Adrenal gland (tissue), 12 donors: Measurements from ENCODE around the gene CA14. TPM values are rescaled to one million over a fixed set of nuclear protein-coding genes. Genes with fewer than 3 reads are reported as not detected.

Source experiments
- DNase-seq, 7 donors: peaks; one replicate each; pipeline ENCODE4 v3.0.0-alpha.2; 2019 to 2020
- H3K27ac ChIP-seq, 5 donors: fragments of 200-600 bp; sonication (generic) in 4 of 5; 1 replicate in 3 of 5; 2 replicates in 2 of 5; pipeline versions ENCODE4 v1.5.1 to v1.8.0; 2016 to 2020; ENCODE audit warnings: mild to moderate bottlenecking in 1 of 5
- H3K27me3 ChIP-seq: fragments of 200-600 bp; 2 replicates; pipeline ENCODE4 v1.8.0; 2021
- H3K36me3 ChIP-seq, 2 donors: fragments of 200-600 bp; replicated peaks in 1 of 2; 1 replicate in 1 of 2; 2 replicates in 1 of 2; pipeline versions ENCODE4 v1.5.1 to v1.8.0; 2018 to 2022
- H3K4me1 ChIP-seq, 2 donors: fragments of 200-600 bp; replicated peaks in 1 of 2; 1 replicate in 1 of 2; 2 replicates in 1 of 2; pipeline versions ENCODE4 v1.5.1 to v1.8.0; 2018 to 2021
- H3K4me3 ChIP-seq, 4 donors: fragments of 200-600 bp; sonication (generic) in 3 of 4; one replicate each; pipeline ENCODE4 v1.5.1; 2016 to 2018
- H3K9me3 ChIP-seq, 3 donors: fragments of 200-600 bp; sonication (generic) in 1 of 3; replicated peaks in 1 of 3; 1 replicate in 2 of 3; 2 replicates in 1 of 3; pipeline versions ENCODE4 v1.5.1 to v1.8.0; 2016 to 2021
- POLR2A ChIP-seq, 2 donors: fragments of 450-650 bp; IDR thresholded peaks; one replicate each; pipeline ENCODE4 v1.6.1; 2017; ENCODE audit warnings: antibody characterized with exemption in 2 of 2, mild to moderate bottlenecking in 2 of 2, moderate library complexity in 1 of 2
- WGBS, 4 donors: extraction: QIAGEN DNeasy Blood & Tissue Kit in 2 of 4; methylation state at CpG; one replicate each; pipeline versions ENCODE4 v1.1.5 to v1.1.7; 2013 to 2017; 5-methylcytosine and 5-hydroxymethylcytosine counted together
- intact Hi-C, 2 donors: fragments of 100-400 bp; cut with DNase I; formaldehyde crosslinking; loops; one replicate each; pipeline versions ENCODE4 v1.14.1 to v1.15.0; 2022 to 2023
- polyA plus RNA-seq, 3 donors: library from polyadenylated mRNA; stranded (reverse); fragments of 200-250 nt in 2 of 3; fragments of 350-450 nt in 1 of 3; fragmentation: Illumina TruSeq in 1 of 3; extraction: RNeasy Lipid Tissue Mini Kit (QIAGEN cat#74804) in 1 of 3; gene quantifications; one replicate each; pipeline ENCODE4 v1.2.3, GENCODE V29; 2013 to 2014
- total RNA-seq, 9 donors: library from RNA; depleted of rRNA in 4 of 9; stranded (reverse); fragments of >200 nt in 4 of 9; fragments of 120-200 nt in 1 of 9; fragmentation: NEBNext Ultra II Directional in 1 of 9; extraction: Animal tissue kit (Norgen Biotek cat#: 25700) in 1 of 9; gene quantifications; one replicate each; pipeline versions ENCODE4 v1.1.0 to v1.2.4, GENCODE V29; 2013 to 2023
- TF ChIP-seq, protein P1 (sequence below), 6 experiments: fragments of 450-650 bp in 4 of 6; fragments of 200-600 bp in 2 of 6; sonication (generic) in 1 of 6; IDR thresholded peaks; 1 replicate in 5 of 6; 2 replicates in 1 of 6; pipeline versions ENCODE4 v1.5.1 to v1.8.0; 2016 to 2021; ENCODE audit warnings: antibody characterized with exemption in 6 of 6, mild to moderate bottlenecking in 2 of 6, moderate library complexity in 1 of 6
- donor health status: healthy with polysubstance abuse.
- donor health status: Bipolar disorder and iron deficiency.
- donor health status: DM: yes; HTN: yes; CAD: no.
- donor health status: DM: no; HTN: no; CAD: no.
- donor health status: DM: no; HTN: no; CAD: no.
- donor health status: DM: yes; HTN: yes; CAD: no.

Gene CA14
- total and polyA plus RNA-seq, 12 donors = 0.32 to 1.1 (median 0.63) TPM; not detected in 6

DNA sequence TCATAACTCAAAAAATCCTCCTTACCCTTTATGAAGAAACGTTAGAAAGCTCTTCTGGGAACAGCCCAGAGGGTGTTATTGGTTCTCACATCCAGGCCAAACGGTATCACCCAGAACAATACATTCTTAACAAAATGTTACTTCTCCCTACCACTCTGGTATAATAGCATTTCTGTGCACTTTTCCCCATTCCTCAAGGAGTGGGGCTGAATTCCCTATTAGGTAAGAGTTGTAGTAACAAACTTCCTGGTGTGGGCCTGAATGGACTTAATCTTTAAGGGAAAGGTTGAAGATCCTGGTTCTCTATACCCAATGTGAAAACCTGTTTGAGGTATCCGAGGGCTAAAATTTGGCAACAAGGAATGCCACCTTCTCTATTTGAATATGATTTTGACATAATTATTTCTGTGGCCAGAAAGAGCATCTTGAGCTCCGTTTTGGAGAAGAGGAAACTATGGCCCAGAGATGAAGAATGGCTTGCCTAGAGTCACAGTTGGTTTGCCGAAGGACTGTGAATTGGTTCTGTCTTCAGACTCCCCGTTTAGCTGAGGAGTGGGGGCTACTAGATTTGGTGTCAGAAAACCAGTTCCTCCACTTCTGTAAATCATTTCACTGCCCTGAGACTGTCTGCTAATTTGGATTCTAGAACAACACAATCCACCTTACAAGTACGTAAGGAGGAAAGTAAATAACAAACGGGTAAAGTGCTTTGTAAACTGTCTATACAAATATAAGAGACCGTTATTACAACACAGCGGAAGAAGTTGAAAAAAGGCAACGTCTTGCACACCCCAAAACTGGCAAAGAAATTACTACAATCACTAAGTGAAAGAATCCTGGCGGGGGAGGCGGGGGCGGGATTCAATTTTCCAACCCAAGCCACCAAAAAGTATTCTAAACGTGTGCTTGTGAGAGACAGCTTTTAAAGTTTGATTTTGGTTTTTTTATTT, 23.9 kb upstream of the CA14 start:
- Histone ChIP-seq H3K4me3 (peak overlapping the region in 2 of 4 donors; percentile 70 to 72), H3K4me1 (peaks cover 4 to 17% of the 10 kb centered on the region in 2 donors), H3K9me3 (no peaks in the 10 kb centered on the region), H3K27ac (peak overlapping the region; percentile 77 to 99 (median 98)), H3K27me3 (no peaks in the 10 kb centered on the region), H3K36me3 (peaks cover 0 to 14% of the 10 kb centered on the region in 2 donors)
- peak in 2 of 7 donors; percentile 19 to 61 for DNase-seq
- intact Hi-C loops = no loop called here
- TF ChIP-seq, protein P1, sequence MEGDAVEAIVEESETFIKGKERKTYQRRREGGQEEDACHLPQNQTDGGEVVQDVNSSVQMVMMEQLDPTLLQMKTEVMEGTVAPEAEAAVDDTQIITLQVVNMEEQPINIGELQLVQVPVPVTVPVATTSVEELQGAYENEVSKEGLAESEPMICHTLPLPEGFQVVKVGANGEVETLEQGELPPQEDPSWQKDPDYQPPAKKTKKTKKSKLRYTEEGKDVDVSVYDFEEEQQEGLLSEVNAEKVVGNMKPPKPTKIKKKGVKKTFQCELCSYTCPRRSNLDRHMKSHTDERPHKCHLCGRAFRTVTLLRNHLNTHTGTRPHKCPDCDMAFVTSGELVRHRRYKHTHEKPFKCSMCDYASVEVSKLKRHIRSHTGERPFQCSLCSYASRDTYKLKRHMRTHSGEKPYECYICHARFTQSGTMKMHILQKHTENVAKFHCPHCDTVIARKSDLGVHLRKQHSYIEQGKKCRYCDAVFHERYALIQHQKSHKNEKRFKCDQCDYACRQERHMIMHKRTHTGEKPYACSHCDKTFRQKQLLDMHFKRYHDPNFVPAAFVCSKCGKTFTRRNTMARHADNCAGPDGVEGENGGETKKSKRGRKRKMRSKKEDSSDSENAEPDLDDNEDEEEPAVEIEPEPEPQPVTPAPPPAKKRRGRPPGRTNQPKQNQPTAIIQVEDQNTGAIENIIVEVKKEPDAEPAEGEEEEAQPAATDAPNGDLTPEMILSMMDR (IDR thresholded peaks at IDR 0.05) = no peak
- TF ChIP-seq POLR2A (IDR thresholded peaks at IDR 0.05) = no peak
- WGBS, 4 donors = 12 to 13% (median 12%) methylated on average over 15 of the region's 15 CpGs

DNA sequence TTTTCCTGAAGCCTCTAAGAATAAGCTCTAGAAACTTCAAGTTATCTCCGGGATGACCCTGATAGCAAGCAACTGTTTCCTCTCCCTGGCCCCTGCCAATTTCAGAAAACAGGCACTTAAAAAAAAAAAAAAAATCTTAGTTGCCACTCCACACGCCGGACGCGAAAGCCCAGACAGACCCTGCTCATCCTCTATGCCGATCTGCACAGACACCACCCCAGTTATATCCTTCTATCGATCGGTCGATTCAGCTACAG, 23.3 kb upstream of the CA14 start:
- 0 to 1% (median 0%) methylated on average over 9 of the region's 9 CpGs for WGBS, 4 donors
- intact Hi-C loops = no loop called here

DNA sequence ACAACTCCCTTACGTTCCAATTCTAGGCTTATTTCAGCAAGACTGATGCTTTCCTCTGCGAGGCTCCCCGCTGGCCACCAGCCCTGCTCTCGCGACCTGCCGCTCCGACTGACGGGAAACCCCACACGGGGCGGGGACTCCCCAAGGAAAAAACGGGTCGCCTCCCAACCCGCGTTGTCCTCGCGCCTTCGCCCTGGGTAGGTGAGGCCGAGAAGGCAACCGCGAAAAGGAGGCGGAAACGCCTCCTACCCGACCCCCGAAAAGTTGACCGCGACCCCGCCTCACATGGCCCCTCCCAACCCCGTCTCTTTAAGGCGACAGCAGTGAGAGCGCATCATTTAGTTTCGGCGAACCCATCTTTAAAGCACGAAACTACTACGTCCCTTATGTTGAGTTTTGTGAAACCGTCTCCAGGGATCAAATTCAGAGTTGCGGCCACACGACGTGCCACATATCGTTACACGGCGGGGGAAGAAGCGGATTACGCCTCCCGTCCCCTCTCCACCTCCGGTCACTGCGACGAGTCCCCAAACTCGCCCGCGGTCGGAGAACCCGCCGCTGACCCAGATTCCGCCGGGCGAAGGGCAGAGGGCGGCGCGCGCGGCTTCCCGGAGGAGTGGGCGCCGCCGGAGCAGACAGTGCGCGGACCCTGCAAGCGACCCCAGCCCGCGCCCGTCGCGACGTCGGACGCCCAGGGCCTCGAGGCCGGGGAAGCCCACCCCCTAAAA, 22.8 kb upstream of the CA14 start:
- no peaks in the 10 kb centered on the region for H3K9me3 ChIP-seq
- peaks cover 4 to 17% of the 10 kb centered on the region in 2 donors for H3K4me1 ChIP-seq
- TF ChIP-seq POLR2A (IDR thresholded peaks at IDR 0.05) = peak; percentile 48 to 85
- TF ChIP-seq, protein P1 (IDR thresholded peaks at IDR 0.05) = no peak
- intact Hi-C loops = no loop called here
- peaks cover 0 to 3% of the 10 kb centered on the region in 2 donors for H3K36me3 ChIP-seq
- DNase-seq = peak; percentile 85 to 91 (median 88)
- WGBS, 4 donors = 0% methylated on average over 17 to 78 of the region's 78 CpGs
- no peaks in the 10 kb centered on the region for H3K27me3 ChIP-seq
- H3K4me3 ChIP-seq = peak overlapping the region; percentile 70 to 90 (median 79)
- peak overlapping the region; percentile 97 to 99 (median 98) for H3K27ac ChIP-seq

More for the DNA sequence above, 23.3 kb upstream of the CA14 start:
- DNase-seq = no peak
- TF ChIP-seq, protein P1 (IDR thresholded peaks at IDR 0.05) = no peak
- no peak for TF ChIP-seq POLR2A (IDR thresholded peaks at IDR 0.05)
- H3K4me1 ChIP-seq = peaks cover 4 to 17% of the 10 kb centered on the region in 2 donors
- peak overlapping the region; percentile 97 to 99 (median 98) for H3K27ac ChIP-seq
- peak overlapping the region in 3 of 4 donors; percentile 70 to 90 (median 72) for H3K4me3 ChIP-seq
- no peaks in the 10 kb centered on the region for H3K27me3 ChIP-seq
- peaks cover 0 to 8% of the 10 kb centered on the region in 2 donors for H3K36me3 ChIP-seq
- no peaks in the 10 kb centered on the region for H3K9me3 ChIP-seq

DNA sequence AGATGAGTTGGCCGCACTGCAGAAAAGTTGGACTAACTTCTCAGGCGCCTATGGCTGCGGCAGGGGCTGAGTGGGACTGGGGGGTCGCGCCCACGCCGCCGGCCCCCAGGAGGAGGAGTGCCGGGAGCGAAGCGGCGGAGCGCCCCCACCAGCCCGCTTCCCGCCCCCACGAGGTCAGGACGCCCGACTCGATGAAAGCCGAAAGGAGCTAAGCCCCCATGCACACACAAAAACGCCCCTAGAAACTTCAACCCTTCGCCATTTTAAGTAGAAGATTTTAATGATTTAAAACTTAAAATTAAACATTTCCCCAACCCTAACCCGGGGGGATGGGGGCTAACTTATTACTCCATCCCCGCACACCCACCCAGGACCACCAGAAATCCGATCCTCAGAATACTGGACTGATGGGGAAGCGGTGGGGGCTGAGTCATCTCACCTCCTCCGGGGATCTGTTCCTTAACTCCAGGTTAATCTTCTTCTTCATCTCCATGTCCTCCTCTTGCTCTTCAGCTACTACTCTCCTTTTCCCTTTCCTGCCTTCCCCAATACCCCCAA, 22.2 kb upstream of the CA14 start:
- TF ChIP-seq POLR2A (IDR thresholded peaks at IDR 0.05) = no peak
- TF ChIP-seq, protein P1 (IDR thresholded peaks at IDR 0.05) = no peak
- peak overlapping the region; percentile 97 to 99 (median 98) for H3K27ac ChIP-seq
- no peaks in the 10 kb centered on the region for H3K9me3 ChIP-seq
- H3K27me3 ChIP-seq = no peaks in the 10 kb centered on the region
- peak in 6 of 7 donors; percentile 35 to 66 (median 44) for DNase-seq
- H3K4me1 ChIP-seq = peaks cover 4 to 17% of the 10 kb centered on the region in 2 donors
- 0 to 2% (median 0%) methylated on average over 11 to 27 of the region's 27 CpGs for WGBS, 4 donors
- peak overlapping the region; percentile 70 to 90 (median 79) for H3K4me3 ChIP-seq
- H3K36me3 ChIP-seq = peaks cover 0 to 3% of the 10 kb centered on the region in 2 donors
- intact Hi-C loops = no loop called here
